ENCODE results near the gene XXYLT1.

The XXYLT1 gene

DNA sequence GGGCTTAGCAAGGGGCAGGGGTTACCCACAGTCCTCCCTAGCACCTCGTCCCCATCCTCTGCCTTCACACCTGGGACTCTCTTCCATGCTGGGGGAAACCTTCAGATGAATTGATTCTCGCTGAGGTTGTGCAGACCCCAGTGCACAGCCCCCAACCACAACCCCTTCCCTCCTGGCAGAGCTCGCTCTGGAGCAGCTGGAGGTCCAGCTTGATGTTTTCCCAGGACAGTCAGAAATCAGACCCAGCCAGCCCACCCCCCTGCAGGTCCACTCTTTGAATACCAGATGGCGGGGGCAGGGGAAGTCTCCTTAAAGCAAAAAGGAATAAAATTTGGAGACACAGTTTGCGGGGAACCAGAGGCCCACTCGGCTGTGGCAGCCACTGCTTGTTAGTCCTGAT is 234.4 kb downstream of the XXYLT1 start:
- no peak for DNase-seq

DNA sequence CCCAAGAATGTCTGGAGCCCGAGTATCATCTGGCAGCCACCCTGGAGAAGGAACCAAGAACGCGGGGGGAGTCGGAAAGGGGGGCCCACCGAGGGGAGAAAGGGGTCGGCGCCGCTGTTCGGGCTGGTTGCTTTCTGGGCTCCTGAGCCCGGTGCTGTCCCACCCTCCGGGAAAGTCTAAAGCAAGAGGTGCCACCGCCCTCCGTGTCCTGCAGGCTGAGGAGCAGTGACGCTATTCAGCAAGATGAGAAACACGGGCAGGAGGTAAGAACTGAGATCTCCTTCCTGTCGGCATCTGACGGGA is 234.8 kb downstream of the XXYLT1 start:
- no peak for DNase-seq

DNA sequence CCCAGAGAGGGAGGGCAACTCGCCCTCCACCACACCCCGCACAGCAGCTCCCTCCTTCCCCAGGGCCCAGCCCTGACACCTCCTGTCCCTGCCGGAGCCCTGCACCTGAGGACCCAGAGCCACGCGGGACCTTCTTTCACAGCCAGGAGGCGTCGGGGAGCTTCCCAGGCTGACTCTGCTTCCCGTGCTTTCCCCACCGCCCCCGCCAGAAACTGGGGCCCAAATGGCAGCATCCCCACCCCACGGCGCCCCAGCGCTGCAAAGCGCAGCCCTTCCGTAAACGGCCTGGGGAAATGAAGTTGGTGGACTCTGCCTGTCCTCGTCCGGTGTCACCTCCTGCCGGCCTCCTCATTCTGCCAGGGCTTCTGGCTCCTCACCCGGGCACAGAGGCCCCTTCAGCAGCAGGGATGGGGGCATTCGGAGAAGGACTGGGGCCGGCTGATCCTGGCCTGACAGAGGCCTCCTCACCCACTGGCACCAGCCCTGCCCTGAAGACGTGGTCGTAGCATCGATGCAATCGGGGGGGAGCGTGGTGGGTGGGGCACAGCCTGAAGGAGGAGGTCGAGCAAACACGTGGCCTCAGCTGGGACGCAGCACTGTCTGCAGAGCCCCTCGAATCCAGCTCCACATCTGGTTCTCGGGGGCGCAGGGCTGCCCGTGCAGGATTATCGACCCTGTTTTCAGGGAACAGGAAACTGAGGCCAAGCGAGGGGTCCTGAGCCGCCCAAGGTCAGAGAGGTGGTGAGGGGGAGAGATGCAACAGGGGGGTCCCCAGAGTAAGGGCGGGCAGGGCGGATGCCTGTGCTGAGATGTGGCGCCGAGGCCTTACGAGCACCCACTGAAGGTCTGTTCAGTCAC is 235.4 kb downstream of the XXYLT1 start:
- no peak for DNase-seq

DNA sequence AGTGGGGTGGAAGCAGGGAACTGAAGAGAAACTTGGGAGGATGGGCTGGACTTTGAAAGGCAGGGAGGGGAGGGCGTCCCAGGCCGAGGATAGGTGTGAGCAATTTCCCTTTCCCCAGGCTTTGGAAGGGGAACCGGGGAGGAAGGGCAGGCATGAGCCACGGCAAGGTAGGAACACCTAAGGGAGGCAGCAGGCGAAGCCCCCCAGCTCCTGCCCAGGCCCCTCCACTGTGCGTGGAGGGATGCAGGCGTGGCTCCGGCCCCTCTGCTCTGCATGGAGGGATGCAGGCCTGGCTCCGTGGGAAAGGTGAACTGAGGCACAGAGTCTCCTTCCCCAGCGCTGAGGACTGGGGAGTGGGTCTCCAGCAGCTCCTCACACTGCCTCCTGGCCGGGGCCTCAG is 236.4 kb downstream of the XXYLT1 start:
- no peak for DNase-seq

DNA sequence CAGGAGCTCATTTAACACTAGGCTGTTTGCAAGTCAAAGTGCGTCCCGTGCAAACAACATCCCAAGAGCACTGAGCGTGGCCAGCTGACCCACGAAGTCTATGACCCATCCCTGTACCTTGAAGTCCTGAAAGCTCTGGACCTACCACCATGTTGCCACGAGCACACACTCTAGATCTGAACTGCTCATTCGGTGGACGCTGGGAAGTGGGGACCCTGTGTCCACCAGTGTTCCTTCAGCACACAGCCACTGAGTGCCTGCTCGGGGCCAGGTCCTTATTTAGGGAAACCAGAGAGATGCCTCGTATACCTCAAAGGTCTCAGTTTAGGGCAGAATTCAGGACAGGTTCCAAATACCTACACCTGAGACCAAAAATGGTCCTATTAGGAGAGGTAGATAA is 236.9 kb downstream of the XXYLT1 start:
- DNase-seq: no peak

DNA sequence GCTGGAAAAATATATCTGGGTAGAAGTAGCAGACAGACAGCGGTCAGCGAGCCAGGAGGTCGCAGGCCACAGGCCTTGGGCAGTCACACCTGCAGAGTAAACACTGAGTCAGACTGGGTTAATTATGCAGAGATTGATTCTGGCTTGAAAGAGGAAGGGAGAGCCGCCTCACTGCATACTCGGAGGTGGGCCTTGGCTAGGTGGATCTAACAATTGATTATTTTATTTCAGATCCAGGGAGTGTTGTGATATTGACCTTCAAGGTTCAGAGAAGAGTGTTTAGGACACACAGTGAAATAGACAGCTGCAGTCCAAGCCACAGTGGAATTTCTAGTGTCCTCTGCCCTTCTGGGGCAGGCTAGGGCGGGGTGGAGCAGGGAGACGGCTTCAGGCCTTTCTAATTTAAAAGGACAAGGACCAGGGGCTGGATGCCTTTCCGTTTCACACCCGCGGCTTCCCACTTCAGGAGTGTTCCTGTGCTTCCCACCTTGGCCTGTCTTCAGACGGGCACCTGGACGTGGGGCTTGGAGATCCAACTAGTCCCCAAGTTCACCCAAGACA is 237.3 kb downstream of the XXYLT1 start:
- DNase-seq: no peak

DNA sequence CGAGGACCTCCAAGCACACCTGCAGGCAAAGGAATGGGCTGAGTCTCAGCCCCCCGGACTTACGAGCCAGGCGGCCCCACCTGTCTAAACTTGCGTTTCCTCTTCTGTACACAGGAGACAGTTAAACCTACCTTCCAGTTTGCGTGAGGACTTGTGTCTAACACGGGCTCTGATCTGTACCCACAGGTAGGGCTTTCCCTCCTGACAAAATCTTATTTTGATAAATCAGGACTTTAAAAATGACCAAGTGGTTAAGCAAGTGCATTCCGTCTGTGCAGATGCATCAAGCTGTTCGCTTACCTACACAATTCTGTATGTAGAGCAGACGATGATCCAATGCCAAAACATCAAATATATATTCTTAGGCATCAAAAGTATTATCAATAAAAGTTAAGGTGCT is 238.0 kb downstream of the XXYLT1 start:
- no peak for DNase-seq

DNA sequence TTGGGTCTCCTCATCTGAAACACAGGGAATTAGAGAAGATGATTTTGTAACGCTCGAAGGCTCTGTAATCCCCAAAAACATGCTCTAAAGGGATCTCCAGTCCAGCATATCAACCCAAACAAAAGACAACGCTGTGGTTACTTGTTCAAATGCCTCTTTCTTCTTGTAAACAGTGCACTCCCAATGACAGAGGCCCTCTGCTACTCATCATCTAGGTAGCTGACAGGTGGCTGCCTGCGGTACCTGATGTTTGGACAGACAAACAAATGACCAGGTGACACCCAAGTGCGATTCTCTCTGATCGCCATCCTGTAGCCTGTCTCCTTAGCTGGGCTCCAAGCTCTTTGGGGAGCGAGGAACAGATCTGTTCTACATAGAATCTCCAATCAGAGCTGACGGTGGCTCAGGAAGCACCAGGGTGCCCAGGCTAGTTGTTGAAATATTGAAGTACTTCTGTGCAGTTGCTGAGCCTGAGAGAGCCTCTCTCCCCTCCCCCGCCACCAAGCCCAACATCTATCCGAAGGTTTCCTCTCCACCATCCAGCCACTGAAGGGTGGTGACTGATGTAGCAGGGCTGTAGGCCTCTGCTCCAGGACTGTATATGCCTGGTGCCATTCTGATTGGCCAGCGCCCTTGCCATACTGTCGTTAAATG is 238.7 kb downstream of the XXYLT1 start:
- no peak for DNase-seq

DNA sequence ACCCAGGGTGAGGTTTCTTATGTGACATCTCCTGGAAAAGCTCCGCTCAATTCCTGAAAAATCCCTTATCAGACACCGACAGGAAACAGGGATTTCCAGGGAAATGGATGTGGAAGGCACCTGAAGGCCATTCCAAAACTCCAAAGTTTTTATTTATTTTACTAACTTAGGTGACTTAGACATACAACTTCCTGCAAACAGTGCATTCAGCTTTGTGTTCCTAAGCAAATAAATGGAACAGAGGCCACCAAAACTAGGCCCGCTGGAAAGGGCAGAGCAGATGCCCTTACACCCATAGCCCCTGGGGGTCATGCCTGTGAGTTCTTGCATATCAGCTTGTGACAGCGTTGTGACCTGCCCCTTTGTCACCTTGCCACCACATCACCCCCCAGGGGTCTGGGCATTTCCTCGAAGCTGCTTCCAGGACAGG is 239.4 kb downstream of the XXYLT1 start:
- no peak for DNase-seq

DNA sequence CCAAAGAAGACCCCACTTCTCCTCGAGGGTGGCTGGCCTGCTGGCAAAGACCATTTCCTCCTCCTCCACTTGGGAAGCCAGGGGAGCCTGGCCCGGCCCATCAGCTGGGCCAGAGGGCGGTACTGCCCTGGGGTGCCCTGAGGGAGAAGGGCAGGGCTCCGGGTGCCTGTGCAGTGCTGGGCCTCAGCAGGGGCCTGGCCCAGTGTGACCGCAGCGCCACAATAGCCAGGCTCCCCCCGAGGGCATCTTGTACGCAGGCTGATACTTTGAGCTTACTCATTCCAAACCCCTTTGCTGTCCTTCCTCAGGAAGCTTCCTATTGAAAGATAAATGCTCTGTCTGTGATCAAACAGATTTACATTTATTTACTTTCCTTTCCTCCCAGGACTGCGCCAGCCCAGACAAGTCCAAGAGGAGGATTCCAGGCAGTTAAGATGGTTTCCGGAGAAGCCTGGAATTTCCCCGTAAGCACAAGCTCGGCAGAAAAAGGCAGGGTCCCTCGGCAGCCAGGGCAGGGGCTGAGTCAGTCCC is 240.1 kb downstream of the XXYLT1 start:
- no peak for DNase-seq

DNA sequence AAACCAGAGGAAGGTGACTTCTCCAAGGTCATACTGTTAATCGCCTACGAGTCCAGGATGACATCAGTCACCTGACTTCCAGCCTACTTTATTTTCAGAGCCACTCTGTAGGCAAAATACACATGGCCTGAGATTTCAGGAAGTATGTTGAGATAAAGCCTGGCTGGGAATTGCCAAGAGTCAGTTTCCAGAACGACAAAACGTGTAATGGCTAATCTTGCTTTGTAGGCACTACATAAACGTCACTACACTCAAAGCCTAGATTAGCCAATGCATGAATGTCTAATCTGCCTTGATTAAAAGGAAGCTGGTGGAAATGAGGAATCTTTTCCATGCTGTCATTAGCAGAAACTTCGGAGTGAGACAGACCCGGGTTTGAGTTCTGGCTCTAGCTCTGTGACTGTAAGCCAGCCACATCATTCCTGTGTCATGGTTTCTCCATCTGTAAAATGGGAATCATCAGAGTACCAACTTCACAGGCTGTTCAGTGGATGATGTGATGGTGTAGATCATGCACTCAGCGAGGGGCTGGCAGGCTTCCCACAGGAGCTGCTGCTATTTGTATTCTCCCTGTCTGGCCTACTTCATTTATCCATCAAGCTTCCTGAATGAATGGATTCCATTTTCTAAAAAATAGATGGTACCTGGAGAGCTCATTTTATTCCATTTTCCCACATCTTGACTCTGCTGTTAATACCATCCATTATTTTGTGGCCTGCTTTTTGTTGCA is 241.9 kb downstream of the XXYLT1 start:
- no peak for DNase-seq

DNA sequence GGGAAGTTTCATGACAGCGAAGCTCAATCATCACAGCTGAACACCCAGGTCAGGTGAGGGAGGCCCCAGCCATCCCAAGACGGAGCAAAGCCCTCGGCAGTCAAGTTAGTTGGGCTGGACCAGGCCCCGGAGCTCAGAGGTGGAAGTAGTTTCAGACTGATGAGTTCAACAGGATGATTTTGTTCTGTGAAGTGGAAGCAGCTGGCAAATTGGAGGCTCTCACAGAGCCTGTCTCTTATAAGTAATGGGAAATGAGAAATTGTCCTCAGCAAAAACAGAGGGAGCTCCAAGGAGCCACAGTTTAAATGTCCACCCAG is 245.1 kb downstream of the XXYLT1 start:
- DNase-seq: no peak

DNA sequence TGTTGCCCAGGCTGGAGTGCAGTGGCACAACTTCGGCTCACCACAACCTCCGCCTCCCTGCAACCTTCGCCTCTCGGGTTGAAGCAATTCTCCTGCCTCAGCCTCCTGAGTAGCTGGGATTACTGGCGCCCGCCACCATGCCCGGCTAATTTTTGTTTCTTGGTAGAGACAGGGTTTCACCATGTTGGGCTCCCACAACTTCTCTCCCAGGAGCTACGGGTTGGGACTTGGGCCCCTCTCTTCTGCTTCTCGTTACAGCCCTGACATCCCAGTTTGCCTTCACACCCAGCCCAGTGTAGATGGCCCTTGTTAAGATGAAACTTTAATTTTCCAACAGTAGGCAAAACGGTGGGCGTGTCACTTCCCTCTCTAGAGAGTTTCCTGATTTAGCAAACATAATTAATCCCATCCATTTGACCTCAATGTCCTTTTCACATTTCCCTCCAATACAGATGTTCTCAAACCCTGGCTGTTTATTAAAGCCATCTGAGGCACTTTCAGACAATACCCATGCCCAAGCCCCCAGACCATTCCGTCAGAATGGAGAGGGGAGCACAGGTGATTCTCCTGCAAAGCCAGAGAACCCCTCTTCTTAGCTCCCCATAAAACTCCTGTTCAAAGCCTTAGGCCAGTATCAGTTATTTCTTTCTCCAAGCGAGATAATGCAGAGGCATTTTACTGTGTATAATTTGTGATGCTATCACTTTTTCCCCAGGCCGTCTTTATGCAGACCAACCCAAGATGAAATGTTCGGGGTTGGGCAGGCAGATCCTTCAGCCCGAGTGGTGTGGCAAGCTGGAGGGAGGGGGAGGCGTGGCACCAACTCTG is 245.7 kb downstream of the XXYLT1 start:
- no peak for DNase-seq

DNA sequence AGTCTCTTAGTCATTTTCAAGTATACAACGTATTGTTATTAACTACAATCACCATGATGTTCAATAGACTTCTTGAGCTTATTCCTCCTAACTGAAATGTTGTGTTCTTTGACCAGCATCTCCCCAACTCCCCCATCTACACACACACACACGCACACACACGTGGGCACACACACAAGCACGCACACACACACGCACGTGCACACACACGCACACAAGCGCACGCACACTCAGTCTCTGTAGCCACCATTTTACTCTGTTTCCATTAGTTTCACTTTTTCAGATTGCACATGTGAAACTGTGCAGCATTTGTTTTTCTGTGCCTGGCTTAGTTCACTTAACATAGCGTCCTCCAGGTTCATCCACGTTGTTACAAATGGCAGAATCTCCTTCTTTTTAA is 247.0 kb downstream of the XXYLT1 start:
- no peak for DNase-seq

DNA sequence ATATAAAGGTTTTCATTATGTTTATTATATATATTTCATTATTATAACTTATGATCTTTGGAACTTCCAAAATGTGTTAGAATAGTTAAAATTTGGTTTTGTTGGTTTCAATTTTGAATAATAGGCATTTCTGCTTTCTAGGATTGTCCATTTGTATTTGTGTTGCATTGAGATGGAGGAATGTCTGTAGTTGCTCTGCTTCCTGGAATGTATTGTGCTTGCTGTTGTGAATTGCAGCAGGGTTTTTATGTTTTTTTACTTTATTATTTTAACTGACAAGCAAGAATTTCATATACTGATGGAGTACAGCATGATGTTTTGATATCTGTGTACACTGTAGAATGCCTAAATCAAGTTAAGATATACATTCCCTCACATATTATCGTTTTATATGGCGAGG is 247.4 kb downstream of the XXYLT1 start:
- DNase-seq: no peak

DNA sequence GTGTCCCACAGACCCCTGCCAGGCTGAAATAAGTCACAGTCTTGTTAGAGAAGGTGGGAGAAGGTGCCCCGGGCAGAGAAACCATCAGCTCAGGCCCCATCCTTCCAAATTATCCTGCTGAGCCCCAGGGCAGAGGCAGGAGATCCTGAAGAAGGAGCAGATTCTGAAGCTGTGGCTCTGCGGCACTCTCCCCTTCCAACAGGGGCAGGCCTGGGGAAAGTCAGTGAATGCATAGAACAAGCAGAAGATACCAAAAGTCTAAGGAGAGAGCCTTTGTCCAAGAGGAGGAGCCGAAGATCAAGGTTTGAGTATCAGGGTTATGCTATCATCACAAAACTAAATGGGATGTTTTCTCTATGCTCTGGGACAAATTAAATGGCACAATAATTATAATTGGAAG is 249.3 kb downstream of the XXYLT1 start:
- DNase-seq: no peak

DNA sequence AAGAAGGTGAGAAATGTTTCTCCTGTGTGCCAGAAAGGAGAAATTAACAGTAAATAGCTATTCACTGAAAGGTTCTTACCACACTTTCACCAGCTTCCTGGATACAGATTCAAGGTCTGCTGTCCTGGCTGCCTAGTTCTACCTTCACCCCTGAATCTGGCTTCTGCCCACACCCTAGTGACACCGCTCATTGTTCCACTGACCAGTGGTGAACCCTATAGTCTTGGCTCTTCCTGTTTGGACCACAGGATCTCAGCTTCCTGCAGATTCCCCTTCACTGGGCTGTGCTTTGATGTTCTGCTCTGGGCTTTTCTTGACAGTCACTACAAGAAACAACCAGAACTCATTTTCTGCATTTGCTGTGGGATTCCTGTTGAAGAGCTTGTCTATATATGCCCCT is 250.0 kb downstream of the XXYLT1 start:
- no peak for DNase-seq

DNA sequence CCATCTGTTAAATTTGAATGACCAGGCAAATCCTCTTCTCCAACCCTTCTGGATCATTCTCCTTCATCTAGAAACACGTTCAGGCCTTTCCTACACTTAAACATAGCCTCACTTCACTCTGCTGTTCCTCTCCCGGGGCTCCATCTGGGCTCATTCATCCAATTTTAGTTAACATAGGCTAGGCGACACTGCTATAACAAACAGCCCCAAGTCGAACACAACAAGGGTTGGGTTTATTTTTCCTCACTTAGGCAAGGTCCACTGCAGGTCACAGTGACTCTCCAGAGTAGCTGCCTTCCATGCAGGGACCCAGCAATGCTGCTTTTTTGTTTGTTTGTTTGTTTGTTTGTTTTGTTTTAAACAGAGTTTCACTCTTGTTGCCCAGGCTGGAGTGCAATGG is 250.8 kb downstream of the XXYLT1 start:
- no peak for DNase-seq

DNA sequence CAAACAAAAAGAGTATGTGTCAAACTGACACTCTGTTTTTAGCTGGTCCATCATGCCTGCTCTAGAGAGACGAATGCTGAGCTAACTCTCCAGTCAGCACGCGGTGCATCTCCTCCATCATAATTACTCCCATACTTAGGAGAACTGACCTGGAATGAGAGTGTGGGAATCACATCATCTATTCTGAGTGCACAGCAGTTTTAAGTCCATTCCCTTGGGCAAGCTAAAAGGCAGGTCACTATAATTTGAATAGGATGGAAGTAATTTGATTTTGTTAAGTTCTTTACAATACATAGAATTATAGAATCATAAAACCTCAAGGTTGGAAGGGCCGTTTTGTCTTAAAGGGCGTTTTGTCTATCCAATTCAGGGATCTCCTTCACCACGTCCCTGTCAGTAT is 251.6 kb downstream of the XXYLT1 start:
- DNase-seq: no peak
